HepG2 (cell line): ENCODE measurements around the gene HNRNPH2. TPM values are rescaled to one million over a fixed set of nuclear protein-coding genes. Genes with fewer than 3 reads are reported as not detected.

ENCODE experiments used
- AHR ChIP-seq: IDR thresholded peaks from 2 replicates; pipeline ENCODE4 v1.6.1; 2018; ENCODE audit warnings: missing genetic modification reagents, missing compliant biosample characterization
- CEBPG ChIP-seq: IDR thresholded peaks from 2 replicates; pipeline ENCODE4 v1.6.1; 2016
- GZF1 ChIP-seq: sonication (generic); formaldehyde crosslinking; IDR thresholded peaks from 2 replicates; pipeline ENCODE4 v1.5.1; 2020; ENCODE audit warnings: mild to moderate bottlenecking, missing genetic modification reagents
- HHEX ChIP-seq: IDR thresholded peaks from 2 replicates; pipeline ENCODE4 v1.6.1; 2016; ENCODE audit warnings: control low read depth
- ISX ChIP-seq: sonication (generic); formaldehyde crosslinking; conservative IDR thresholded peaks from 2 replicates; pipeline ENCODE4 v1.5.0; 2020; ENCODE audit warnings: missing genetic modification reagents
- KAT8 ChIP-seq: IDR thresholded peaks from 2 replicates; pipeline ENCODE4 v1.6.1; 2016; ENCODE audit warnings: missing genetic modification reagents, missing compliant biosample characterization
- MNT ChIP-seq: fragments of 450-650 bp; IDR thresholded peaks from 2 replicates; pipeline ENCODE4 v1.6.1; 2016
- MXD4 ChIP-seq: IDR thresholded peaks from 2 replicates; pipeline ENCODE4 v1.6.1; 2016; ENCODE audit warnings: mild to moderate bottlenecking, missing biosample characterization, missing genetic modification reagents
- PAX8 ChIP-seq: sonication (generic); formaldehyde crosslinking; IDR thresholded peaks from 2 replicates; pipeline ENCODE4 v1.8.0; 2022; ENCODE audit warnings: mild to moderate bottlenecking, missing genetic modification reagents, borderline replicate concordance
- PREB ChIP-seq: sonication (generic); formaldehyde crosslinking; IDR thresholded peaks from 2 replicates; pipeline ENCODE4 v1.4.0; 2020; ENCODE audit warnings: missing genetic modification reagents
- RARA ChIP-seq: IDR thresholded peaks from 2 replicates; pipeline ENCODE4 v1.6.1; 2016; ENCODE audit warnings: missing genetic modification reagents, missing compliant biosample characterization
- SALL1 ChIP-seq: sonication (generic); formaldehyde crosslinking; IDR thresholded peaks from 2 replicates; pipeline ENCODE4 v1.8.0; 2022; ENCODE audit warnings: mild to moderate bottlenecking, missing genetic modification reagents
- SMAD1 ChIP-seq: sonication (generic); formaldehyde crosslinking; IDR thresholded peaks from 2 replicates; pipeline ENCODE4 v1.4.0; 2020; ENCODE audit warnings: missing genetic modification reagents, low read depth, mild to moderate bottlenecking, borderline replicate concordance
- SMC3 ChIP-seq: IDR thresholded peaks from 2 replicates; pipeline ENCODE4 v1.6.1; 2011; ENCODE audit warnings: low read length, improper control_type of control experiment
- SP2 ChIP-seq: sonication (generic); formaldehyde crosslinking; IDR thresholded peaks from 2 replicates; pipeline ENCODE4 v1.5.1; 2020; ENCODE audit warnings: mild to moderate bottlenecking, missing genetic modification reagents
- TRIM22 ChIP-seq: fragments of 450-650 bp; IDR thresholded peaks from 2 replicates; pipeline ENCODE4 v1.6.1; 2017
- ZFP1 ChIP-seq: IDR thresholded peaks from 2 replicates; pipeline ENCODE4 v1.6.1; 2016
- ZGPAT ChIP-seq: IDR thresholded peaks from 2 replicates; pipeline ENCODE4 v1.6.1; 2016; ENCODE audit warnings: mild to moderate bottlenecking
- ZNF136 ChIP-seq: sonication (generic); formaldehyde crosslinking; IDR thresholded peaks from 2 replicates; pipeline ENCODE4 v1.8.1; 2022; ENCODE audit warnings: low read depth, mild to moderate bottlenecking, moderate library complexity, missing genetic modification reagents
- ZNF143 ChIP-seq: sonication (generic); formaldehyde crosslinking; IDR thresholded peaks from 2 replicates; pipeline ENCODE4 v1.4.0; 2020; ENCODE audit warnings: missing genetic modification reagents
- ZNF224 ChIP-seq: sonication (generic); formaldehyde crosslinking; IDR thresholded peaks from 2 replicates; pipeline ENCODE4 v1.5.0; 2020; ENCODE audit warnings: mild to moderate bottlenecking, missing genetic modification reagents
- ZNF235 ChIP-seq: sonication (generic); formaldehyde crosslinking; IDR thresholded peaks from 2 replicates; pipeline ENCODE4 v1.8.1; 2023; ENCODE audit warnings: mild to moderate bottlenecking, missing genetic modification reagents, borderline replicate concordance
- ZNF343 ChIP-seq: sonication (generic); formaldehyde crosslinking; IDR thresholded peaks from 2 replicates; pipeline ENCODE4 v1.4.0; 2020; ENCODE audit warnings: mild to moderate bottlenecking, missing genetic modification reagents
- ZNF382 ChIP-seq: sonication (generic); formaldehyde crosslinking; IDR thresholded peaks from 2 replicates; pipeline ENCODE4 v1.5.0; 2020; ENCODE audit warnings: missing genetic modification reagents, mild to moderate bottlenecking, borderline replicate concordance
- ZNF615 ChIP-seq: sonication (generic); formaldehyde crosslinking; IDR thresholded peaks from 2 replicates; pipeline ENCODE4 v1.5.0; 2020; ENCODE audit warnings: mild to moderate bottlenecking, missing genetic modification reagents, borderline replicate concordance
- ZNF766 ChIP-seq: sonication (generic); formaldehyde crosslinking; IDR thresholded peaks from 2 replicates; pipeline ENCODE4 v1.5.0; 2020; ENCODE audit warnings: missing genetic modification reagents, borderline replicate concordance
- ZNF780A ChIP-seq: sonication (generic); formaldehyde crosslinking; IDR thresholded peaks from 2 replicates; pipeline ENCODE4 v1.8.0; 2022; ENCODE audit warnings: mild to moderate bottlenecking, missing genetic modification reagents, moderate library complexity
- ZSCAN25 ChIP-seq: sonication (generic); formaldehyde crosslinking; IDR thresholded peaks from 2 replicates; pipeline ENCODE4 v1.8.0; 2022; ENCODE audit warnings: mild to moderate bottlenecking, missing genetic modification reagents
- polyA plus RNA-seq, 8 experiments: library from polyadenylated mRNA; depleted of rRNA in 3 of 8; stranded (reverse) in 7 of 8; unstranded in 1 of 8; fragments of >200 nt; fragmentation: Illumina TruSeq in 4 of 8; extraction: Trizol in 4 of 8; gene quantifications; 2 replicates each; pipeline versions ENCODE4 v1.2.1 to v1.2.3, GENCODE V29; 2011 to 2016; ENCODE audit warnings: low read depth in 4 of 8, missing spikeins in 1 of 8, mixed read lengths in 1 of 8; ENCODE audit not compliant: insufficient read depth in 1 of 8
- total RNA-seq, 5 experiments: library from RNA; depleted of rRNA; stranded (reverse); fragments of >200 nt; fragmentation: Illumina TruSeq; extraction: Trizol; gene quantifications; 2 replicates each; pipeline ENCODE4 v1.2.3, GENCODE V29; 2016; ENCODE audit warnings: low read depth in 1 of 5

The HNRNPH2 gene
- total and polyA plus RNA-seq, 2 of the 13 experiments (the other 11 are each of a cell fraction or from before 2014, with no cell fraction given): 23.8 to 56.9 TPM

- TF ChIP-seq CEBPG (CRISPR knock-in tag) (no peak), ZNF136 (CRISPR knock-in tag) (no peak), AHR (CRISPR knock-in tag) (no peak), ZFP1 (CRISPR knock-in tag) (no peak), MNT (peak; percentile 81), SMC3 (no peak), ZNF224 (CRISPR knock-in tag) (no peak), MXD4 (CRISPR knock-in tag) (no peak), ZNF766 (CRISPR knock-in tag) (no peak), PREB (CRISPR knock-in tag) (no peak), PAX8 (no peak), SMAD1 (CRISPR knock-in tag) (no peak), SALL1 (peak; percentile 35; the same call in 1 of the 2 replicates), ZNF382 (CRISPR knock-in tag) (no peak), TRIM22 (no peak), ISX (no peak), ZNF615 (CRISPR knock-in tag) (no peak), ZNF780A (CRISPR knock-in tag) (no peak), ZSCAN25 (CRISPR knock-in tag) (no peak), ZNF235 (CRISPR knock-in tag) (no peak), HHEX (CRISPR knock-in tag) (no peak), GZF1 (CRISPR knock-in tag) (no peak), ZNF343 (CRISPR knock-in tag) (no peak), ZNF143 (CRISPR knock-in tag) (peak; percentile 40), ZGPAT (CRISPR knock-in tag) (0 out of 2 replicates have a peak, but pooled peaks have one; percentile 18), SP2 (peak; percentile 84), KAT8 (CRISPR knock-in tag) (peak; percentile 86), RARA (CRISPR knock-in tag) (no peak)
Measured at GRCh38 chrX:101407748-101408531, at the start of gene HNRNPH2, which contains the start of gene GLA (continued).
